GM21528 (cell line): ENCODE measurements around the gene CD1B.
A peak's percentile ranks its signal among the peaks of the same experiment; 100 is the strongest.
"Not testable (repeated sequence)": the region's sequence is repeated elsewhere in the genome, so short reads cannot be mapped to it uniquely, and the experiment has no call there.

Experiments used
- ATAC-seq: cut with Tn5 transposase; IDR thresholded peaks from one replicate; pipeline ENCODE4 v1.9.1; 2021; ENCODE audit warnings: mild to moderate bottlenecking, moderate library complexity; ENCODE audit not compliant: unreplicated experiment, low FRiP score

The CD1B gene

DNA sequence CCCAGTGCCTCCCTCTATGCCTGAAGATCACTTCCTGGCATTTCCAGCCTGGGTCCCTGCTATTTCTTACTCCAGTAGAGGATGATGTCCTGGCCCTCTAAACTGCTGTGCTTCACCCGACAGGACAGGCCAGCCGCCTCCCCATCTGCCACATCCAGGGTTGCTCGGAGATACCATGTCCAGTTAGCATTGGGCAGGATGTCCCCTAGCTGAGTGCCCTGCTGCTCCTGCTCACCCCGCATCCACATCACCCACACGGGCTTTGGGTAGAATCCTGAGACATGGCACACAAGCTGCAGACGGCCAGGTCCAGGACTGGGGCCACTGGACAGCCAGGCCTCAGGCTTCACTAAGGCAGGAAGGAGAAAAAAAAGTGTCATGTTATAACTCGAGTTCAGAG lies 2.0 kb downstream of the CD1B start:
- no peak for ATAC-seq

DNA sequence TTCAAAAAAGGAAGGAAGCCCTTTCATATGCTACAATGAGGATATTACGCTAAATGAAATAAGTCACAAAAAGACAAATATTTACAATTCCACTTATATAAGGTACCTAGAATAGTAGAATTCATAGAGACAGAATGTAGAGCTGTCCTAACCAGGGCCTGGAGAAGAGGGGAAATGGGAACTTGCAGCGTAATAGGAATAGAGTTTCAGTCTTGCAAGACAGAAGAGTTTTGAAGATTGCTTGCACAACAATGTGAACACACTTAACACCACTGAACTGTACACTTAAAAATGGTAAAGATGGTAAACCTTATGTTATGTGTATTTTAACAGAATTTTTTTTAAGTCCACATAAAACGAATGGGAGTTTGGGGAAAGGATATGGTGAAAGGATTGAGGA lies 2.9 kb downstream of the CD1B start:
- ATAC-seq, result no peak

DNA sequence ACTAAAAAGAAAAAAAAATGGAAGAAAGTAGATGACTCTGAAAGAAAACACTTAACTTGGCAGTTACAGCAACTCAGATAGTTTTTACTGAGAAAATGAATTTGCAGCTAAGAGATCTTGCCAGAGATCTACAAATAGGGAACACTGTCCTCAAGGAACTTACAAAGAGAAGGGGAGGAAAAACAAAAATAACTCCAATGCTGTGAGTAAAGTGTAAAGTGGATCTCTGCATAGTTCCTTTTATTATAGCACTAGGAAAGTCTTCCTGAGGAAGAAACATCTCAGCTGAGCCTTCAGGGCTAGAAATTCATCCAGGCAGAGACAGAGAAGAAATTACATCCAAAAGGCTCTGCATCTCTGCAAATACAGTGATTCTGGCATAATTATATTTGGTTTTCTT lies 3.9 kb downstream of the CD1B start:
- ATAC-seq, result no peak

DNA sequence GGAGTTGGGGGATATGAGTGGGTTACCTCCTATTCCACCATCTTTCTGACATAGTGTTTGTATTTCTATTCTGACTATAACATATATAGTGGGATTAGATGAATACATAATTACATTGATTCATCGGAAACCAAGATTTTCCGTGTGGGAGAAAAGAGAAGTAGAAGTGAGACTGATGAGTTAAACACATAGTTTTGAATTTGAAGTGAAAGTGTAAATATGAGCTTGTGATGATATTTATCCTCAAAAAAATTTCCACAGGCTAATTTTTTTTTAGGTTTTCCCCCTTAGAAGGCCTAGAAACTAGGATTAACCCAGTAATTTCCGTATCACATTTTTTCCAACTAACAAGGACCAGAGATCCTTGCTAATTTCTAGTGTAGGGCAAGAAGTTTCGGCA lies 6.9 kb downstream of the CD1B start:
- no peak for ATAC-seq

DNA sequence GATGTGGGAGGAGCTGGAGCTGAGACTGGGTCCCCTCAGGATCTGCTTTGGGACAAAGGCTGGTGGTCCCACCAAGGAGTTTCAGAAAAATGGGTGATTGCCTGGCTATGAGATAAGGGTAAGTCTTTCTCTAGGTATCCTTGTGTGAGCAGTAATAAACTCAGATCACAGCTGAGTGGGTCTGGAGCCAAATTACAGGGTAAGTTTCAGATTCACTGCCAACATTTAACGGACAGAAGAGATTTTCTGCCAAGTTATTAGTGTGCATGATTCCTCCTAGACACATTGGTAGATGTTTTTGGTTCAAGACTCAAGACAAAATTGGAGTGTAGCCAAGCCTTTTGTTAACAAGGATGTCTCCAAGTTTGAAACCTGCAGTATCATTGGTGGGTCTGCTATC lies 7.5 kb downstream of the CD1B start:
- no peak for ATAC-seq

DNA sequence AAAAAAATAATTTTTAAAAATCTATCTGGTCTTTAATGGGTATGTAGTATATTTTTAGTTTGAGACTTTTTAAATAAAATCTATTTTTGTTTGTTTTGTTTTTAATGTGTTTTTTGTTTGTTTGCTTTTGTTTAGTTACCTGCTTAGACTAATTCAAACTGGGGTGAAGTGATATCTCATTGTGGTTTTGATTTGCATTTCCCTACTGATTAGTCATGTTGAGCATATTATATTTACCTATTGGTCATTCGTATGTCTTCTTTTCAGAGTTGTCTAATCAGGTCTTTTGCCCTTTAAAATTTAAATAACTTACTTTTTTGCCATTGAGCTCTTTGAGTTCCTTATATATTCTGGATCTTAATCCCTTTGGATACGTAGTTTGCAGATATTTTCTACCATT lies 20.3 kb downstream of the CD1B start:
- ATAC-seq, result no peak

DNA sequence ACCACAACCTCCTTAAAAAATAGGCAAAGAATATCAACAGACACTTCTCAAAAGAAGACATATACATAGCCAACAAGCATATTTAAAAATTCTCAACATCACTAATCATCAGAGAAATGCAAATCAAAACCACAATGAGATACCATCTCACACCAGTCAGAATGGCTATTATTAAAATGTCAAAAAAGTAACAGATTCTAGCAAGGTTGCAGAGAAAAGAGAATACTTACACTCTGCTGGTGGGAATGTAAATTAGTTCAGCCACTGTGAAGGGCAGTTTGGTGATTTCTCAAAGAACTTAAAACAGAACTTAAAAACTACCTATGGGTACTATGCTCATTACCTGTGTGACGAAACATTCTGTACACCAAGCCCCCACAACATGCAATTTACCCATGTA lies 20.7 kb downstream of the CD1B start:
- ATAC-seq, result no peak

DNA sequence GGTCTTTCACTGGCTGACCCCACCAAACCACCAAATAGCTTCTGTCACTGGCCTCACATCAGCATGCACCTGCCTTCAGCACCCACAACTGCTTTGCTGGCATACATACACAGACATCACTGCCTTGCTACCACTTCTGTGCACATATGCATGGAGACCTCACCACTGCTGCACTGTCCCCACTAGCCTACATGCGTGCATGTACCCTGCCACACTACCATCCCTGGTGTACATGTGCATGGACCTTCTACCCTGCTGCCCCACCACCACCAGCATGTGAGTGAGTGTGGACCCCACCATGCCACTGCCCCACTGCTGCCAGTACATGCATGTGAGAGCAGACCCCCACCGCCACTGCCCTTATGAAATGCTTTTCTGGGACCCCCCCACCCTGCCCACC lies 35.5 kb downstream of the CD1B start:
- ATAC-seq, result no peak

DNA sequence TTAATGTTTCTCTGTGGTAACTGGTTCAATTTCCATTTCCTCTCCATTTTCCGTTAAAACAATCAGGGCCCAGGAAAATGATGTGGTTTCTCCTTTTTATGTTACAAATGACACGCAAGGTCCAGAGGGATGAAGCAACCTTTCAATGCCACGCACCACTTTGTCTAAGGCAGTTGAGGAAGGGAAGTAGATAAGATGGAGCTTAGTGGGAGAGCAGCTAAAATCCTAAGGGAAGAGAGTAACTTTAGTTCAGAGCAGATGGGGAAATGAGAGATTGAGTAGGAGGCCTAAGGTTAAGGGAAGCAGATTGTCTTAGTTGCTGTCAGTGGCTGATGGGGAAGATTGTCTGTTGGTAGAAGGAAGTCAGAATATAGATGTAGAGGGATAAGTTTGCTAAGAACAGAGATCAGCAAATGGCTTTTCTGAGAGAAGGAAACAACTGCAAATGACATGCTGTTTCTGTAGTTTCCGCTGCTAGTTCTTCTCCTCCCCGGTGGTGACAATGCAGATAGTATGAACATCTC lies 40.9 kb downstream of the CD1B start:
- no peak for ATAC-seq

DNA sequence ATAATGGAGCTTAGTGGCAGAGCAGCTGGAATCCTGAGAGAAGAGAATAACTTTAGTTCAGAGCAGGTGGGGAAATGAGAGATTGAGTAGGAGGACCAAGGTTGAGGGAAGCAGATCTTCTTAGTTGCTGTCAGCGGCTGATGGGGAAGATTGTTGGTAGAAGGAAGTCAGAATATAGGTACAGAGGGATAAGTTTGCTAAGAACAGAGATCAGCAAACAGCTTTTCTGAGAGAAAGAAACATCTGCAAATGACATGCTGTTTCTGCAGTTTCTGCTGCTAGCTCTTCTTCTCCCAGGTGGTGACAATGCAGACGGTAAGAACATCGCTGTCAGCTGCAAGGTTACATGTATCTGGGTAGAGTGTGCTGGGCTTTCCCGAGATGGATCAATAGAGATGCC lies 41.5 kb downstream of the CD1B start, which contains the start of gene CD1C:
TSS of gene CD1C (plus strand) at position 113 of the 400 bp plus-strand sequence. CDS start at position 255, 142 bp downstream.
- no peak for ATAC-seq

DNA sequence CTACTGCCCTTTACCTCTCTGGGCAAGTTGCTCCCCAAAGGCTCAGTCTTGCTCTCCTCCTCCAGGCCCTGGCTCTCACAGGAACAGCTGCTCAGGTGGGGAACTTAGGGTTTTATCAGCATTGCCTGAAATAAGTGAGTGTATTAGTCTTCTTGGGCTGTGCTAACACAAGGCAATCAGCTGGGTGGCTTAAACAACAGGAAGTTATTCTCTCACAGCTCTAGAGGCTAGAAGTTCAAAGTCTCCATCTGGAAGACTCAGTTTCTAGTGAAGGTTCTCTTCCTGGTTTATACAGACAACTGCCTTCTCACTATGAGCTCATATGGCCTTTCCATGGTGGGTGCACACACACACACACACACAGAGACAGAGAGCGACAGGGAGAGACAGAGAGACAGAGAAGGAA lies 44.4 kb downstream of the CD1B start:
- ATAC-seq, result no peak

DNA sequence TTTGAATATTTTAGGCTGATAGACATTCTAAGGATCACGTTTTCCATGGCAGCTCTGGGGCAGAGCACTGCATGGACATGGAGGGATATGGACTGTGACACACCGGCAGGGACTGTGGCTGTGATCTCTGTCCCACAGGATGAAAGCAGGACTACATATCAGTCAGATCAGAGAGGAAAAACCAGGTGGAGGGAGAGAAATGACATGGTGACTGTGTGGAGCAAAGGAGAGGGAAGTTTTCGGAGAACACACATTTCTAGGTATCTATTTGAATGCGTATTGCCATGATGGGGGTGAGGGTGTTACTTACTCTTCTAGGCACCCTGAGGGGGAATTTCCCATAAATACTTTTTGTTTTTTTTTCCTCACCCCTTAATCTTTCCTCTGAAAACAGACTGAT lies 44.8 kb downstream of the CD1B start:
- ATAC-seq, result no peak

DNA sequence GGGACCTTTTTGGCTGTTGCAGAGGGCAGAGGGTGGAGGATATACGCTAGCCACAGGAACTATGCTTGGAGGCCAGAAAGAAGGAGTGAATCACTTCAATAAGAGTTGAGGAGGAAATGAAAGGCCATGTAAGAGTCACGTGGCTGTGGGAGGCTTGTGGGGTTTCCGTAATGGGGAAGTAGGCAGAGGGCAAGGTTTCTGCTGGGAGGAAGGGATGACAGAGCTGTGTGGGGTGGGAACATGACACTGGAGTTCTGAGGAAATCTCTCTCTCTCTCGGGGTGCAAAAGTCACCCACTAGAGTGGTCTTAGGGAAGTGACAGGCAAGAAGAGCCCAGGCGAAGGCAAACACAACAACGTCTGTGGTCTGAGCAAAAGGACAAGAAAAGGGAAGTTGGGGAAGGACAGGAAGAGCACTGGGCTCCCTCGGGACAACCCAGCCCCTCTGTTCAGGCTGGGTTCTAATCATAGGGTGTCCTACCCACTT lies 45.5 kb downstream of the CD1B start:
- ATAC-seq, result peak; percentile 71

DNA sequence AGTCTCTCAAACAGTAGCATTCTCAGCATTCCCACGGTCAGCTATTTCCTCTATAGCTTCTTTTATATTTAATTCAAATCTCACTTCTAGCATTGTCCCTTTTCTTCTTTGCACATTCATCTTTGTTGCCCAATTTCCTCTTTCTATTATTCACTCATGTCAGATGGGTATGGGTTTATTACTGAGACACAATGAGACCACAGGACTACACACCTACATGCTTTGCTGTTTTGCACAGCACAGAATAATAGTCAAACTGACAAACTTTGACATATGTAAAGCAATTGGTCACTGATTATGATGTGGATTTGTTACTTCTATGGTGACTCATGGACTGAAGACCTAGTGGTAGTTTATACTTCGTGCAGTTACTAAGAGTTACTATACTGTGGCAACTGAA lies 47.4 kb downstream of the CD1B start:
- ATAC-seq, result peak; percentile 46

DNA sequence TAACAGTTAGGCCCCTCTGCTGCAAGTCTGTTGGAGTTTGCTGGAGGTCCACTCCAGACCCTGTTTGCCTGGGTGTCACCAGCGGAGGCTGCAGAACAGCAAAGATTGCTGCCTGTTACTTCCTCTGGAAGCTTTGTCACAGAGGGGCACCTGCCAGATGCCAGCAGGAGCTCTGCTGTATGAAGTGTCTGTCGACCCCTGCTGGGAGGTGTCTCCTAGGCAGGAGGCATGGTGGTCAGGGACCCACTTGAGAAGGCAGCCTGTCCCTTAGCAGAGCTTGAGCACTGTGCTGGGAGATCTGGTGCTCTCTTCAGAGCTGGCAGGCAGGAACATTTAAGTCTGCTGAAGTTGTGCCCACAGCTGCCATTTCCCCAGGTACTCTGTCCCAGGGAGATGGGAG lies 48.9 kb downstream of the CD1B start:
- not testable (repeated sequence) for ATAC-seq
